NCI-H2107 treated with DMSO at 0.1 percent for 48 hours (cell line): ENCODE results near the gene MIOS.
A peak's percentile ranks its signal among the peaks of the same experiment; 100 is the strongest.
"Not testable (repeated sequence)": the region's sequence is repeated elsewhere in the genome, so short reads cannot be mapped to it uniquely, and the experiment has no call there.

ENCODE experiments used
- DNase-seq: peaks from one replicate; lab custom pipeline; 2025; ENCODE audit not compliant: unreplicated experiment; lab: John Stamatoyannopoulos, UW

MIOS gene

GRCh38 chr7:7554021-7554432, 12.7 kb upstream of the MIOS start:
- peak; percentile 63 for DNase-seq

GRCh38 chr7:7554649-7555575, 11.8 kb upstream of the MIOS start:
- peak; percentile 96 for DNase-seq

GRCh38 chr7:7556852-7557251, 9.8 kb upstream of the MIOS start:
- no peak for DNase-seq

- DNase-seq, result no peak
Measured at GRCh38 chr7:7557252-7557651, 9.4 kb upstream of the MIOS start.

- DNase-seq, result not testable (repeated sequence)
Measured at GRCh38 chr7:7561591-7561990, 5.1 kb upstream of the MIOS start.

- DNase-seq, result no peak
Measured at GRCh38 chr7:7562736-7563135, 3.9 kb upstream of the MIOS start.

GRCh38 chr7:7563269-7563668, 3.4 kb upstream of the MIOS start:
- no peak for DNase-seq

GRCh38 chr7:7563813-7564212, 2.9 kb upstream of the MIOS start:
- no peak for DNase-seq

- no peak for DNase-seq
Measured at GRCh38 chr7:7564323-7564780, 2.3 kb upstream of the MIOS start.

- no peak for DNase-seq
Measured at GRCh38 chr7:7565018-7565680, 1.5 kb upstream of the MIOS start.

GRCh38 chr7:7565746-7566650, 686 bp upstream of the MIOS start:
- no peak for DNase-seq

GRCh38 chr7:7567898-7568531, 1.3 kb downstream of the MIOS start:
- DNase-seq, result no peak

- DNase-seq, result no peak
Measured at GRCh38 chr7:7568553-7568952, 1.9 kb downstream of the MIOS start.

GRCh38 chr7:7569081-7569527, 2.4 kb downstream of the MIOS start:
- no peak for DNase-seq

GRCh38 chr7:7569615-7570014, 2.9 kb downstream of the MIOS start:
- DNase-seq, result no peak

GRCh38 chr7:7570584-7570983, 3.9 kb downstream of the MIOS start:
- no peak for DNase-seq

GRCh38 chr7:7573701-7574100, 7.0 kb downstream of the MIOS start:
- DNase-seq, result no peak

- DNase-seq, result no peak
Measured at GRCh38 chr7:7576344-7576743, 9.7 kb downstream of the MIOS start.

- no peak for DNase-seq
Measured at GRCh38 chr7:7577888-7578287, 11.2 kb downstream of the MIOS start.

- DNase-seq, result no peak
Measured at GRCh38 chr7:7579638-7580037, 13.0 kb downstream of the MIOS start.
